ENCODE results near the gene SCGB1D1. TPM values are rescaled to one million over a fixed set of nuclear protein-coding genes. Genes with fewer than 3 reads are reported as not detected.
A peak's percentile ranks its signal among the peaks of the same experiment; 100 is the strongest.

Gene SCGB1D1
- total RNA-seq, 4 donors from 2014 or later = not detected

DNA sequence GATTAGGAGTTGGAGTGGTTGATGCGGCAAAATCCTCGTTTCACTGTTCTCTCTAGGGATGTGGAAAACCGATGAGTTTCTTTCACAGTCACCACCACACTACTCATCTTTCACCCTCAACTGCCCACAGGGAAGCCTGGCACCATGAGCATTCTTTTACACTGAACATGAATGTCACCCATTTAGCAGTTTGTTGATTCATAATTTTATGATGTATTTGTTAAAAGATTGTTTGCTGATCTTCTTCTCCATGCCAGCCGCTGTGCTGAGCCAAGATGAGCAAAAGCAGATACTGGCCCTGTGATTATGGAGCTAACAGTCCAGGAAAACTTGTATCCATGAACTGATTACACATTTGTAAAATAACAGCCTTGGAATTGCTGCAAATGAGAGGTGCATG is 48.1 kb downstream of the SCGB1D1 start:
- intact Hi-C loops (cut with DNase I) = no loop called here
- DNase-seq = no peak
- no peaks in the 10 kb centered on the region for H3K27me3 ChIP-seq
- H3K9me3 ChIP-seq = no peaks in the 10 kb centered on the region
- no peak for TF ChIP-seq POLR2A (IDR thresholded peaks at IDR 0.05)
- TF ChIP-seq, protein P1, sequence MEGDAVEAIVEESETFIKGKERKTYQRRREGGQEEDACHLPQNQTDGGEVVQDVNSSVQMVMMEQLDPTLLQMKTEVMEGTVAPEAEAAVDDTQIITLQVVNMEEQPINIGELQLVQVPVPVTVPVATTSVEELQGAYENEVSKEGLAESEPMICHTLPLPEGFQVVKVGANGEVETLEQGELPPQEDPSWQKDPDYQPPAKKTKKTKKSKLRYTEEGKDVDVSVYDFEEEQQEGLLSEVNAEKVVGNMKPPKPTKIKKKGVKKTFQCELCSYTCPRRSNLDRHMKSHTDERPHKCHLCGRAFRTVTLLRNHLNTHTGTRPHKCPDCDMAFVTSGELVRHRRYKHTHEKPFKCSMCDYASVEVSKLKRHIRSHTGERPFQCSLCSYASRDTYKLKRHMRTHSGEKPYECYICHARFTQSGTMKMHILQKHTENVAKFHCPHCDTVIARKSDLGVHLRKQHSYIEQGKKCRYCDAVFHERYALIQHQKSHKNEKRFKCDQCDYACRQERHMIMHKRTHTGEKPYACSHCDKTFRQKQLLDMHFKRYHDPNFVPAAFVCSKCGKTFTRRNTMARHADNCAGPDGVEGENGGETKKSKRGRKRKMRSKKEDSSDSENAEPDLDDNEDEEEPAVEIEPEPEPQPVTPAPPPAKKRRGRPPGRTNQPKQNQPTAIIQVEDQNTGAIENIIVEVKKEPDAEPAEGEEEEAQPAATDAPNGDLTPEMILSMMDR (IDR thresholded peaks at IDR 0.05) = no peak
- no peaks in the 10 kb centered on the region for H3K36me3 ChIP-seq
- peaks cover 0 to 9% of the 10 kb centered on the region in 2 donors for H3K4me1 ChIP-seq
- no peak overlapping the region for H3K4me3 ChIP-seq (replicated peaks in 1 of 3)
- no peak overlapping the region for H3K27ac ChIP-seq
- 88% methylated on average over 4 of the region's 4 CpGs for WGBS, 2 donors

GRCh38 chr11:62241095-62241494 is 51.1 kb downstream of the SCGB1D1 start:
- H3K27ac ChIP-seq = no peak overlapping the region
- H3K4me1 ChIP-seq = peaks cover 0 to 9% of the 10 kb centered on the region in 2 donors
- H3K27me3 ChIP-seq = no peaks in the 10 kb centered on the region
- 73 to 77% methylated on average over 3 of the region's 3 CpGs for WGBS, 2 donors
- intact Hi-C loops (cut with DNase I) = no loop called here
- no peaks in the 10 kb centered on the region for H3K9me3 ChIP-seq
- peak in 1 of 2 donors; percentile 4 for DNase-seq
- no peaks in the 10 kb centered on the region for H3K36me3 ChIP-seq
- TF ChIP-seq, protein P1 (IDR thresholded peaks at IDR 0.05) = no peak
- TF ChIP-seq POLR2A (IDR thresholded peaks at IDR 0.05) = no peak
- H3K4me3 ChIP-seq (replicated peaks in 1 of 3) = no peak overlapping the region

DNA sequence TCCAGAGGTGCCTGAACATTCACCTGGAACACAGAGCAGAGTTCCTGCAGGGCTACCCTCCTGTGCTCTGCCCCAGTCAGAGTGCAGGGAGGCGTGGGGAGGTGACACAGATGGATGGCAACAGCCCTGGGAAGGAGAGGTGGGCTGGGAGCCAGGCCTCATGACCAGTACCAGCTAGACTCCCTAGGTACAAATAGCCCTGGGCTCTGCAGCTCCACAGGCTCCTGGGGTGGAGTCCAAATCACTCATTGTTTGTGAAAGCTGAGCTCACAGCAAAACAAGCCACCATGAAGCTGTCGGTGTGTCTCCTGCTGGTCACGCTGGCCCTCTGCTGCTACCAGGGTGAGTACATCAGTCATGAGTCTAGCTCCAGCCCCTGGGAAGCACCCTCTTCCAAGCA is 52.0 kb downstream of the SCGB1D1 start, which contains the start of gene SCGB1D2:
Gene SCGB1D2 (plus strand): TSS at position 219 of the 400 bp plus-strand sequence. CDS start 69 bp downstream, at position 288.
- H3K9me3 ChIP-seq = no peaks in the 10 kb centered on the region
- peaks cover 0 to 9% of the 10 kb centered on the region in 2 donors for H3K4me1 ChIP-seq
- no peak for TF ChIP-seq POLR2A (IDR thresholded peaks at IDR 0.05)
- TF ChIP-seq, protein P1 (IDR thresholded peaks at IDR 0.05) = no peak
- no peaks in the 10 kb centered on the region for H3K36me3 ChIP-seq
- H3K27me3 ChIP-seq = no peaks in the 10 kb centered on the region
- DNase-seq = peak; percentile 96 to 97
- 4 to 14% methylated on average over 1 to 3 of the region's 3 CpGs for WGBS, 2 donors
- no peak within 1 kb of the TSS for H3K4me3 ChIP-seq (replicated peaks in 1 of 3)
- H3K27ac ChIP-seq = peak within 1 kb of the TSS in 1 of 3 donors; percentile 58
- intact Hi-C loops (cut with DNase I) = no loop called here

Other genes starting within 250 kb of the SCGB1D1 start
- gene BEST1, start 239.9 kb upstream of the SCGB1D1 start, total RNA-seq = 1 to 10 TPM in 3 of 4 donors, under 1 TPM in 1; 0.67 to 3.3 (median 1.9) TPM
- gene FTH1, start 222.6 kb upstream of the SCGB1D1 start, total RNA-seq = 1,000 to 10,000 TPM; 2,377 to 4,120 (median 2,918) TPM
- 10 to 100 TPM; 16.9 to 99.4 (median 42.4) TPM for gene INCENP, start 66.2 kb upstream of the SCGB1D1 start, total RNA-seq
- 10 to 100 TPM in 1 of 4 donors, 1 to 10 TPM in 1, not detected in 2; 4.5 to 14.1 TPM for gene SCGB2A1, start 18.5 kb downstream of the SCGB1D1 start, total RNA-seq
- not detected for gene SCGB1D2, start 52.0 kb downstream of the SCGB1D1 start, total RNA-seq
- not detected for gene SCGB2A2, start 79.9 kb downstream of the SCGB1D1 start, total RNA-seq
- not detected for gene SCGB1D4, start 108.9 kb downstream of the SCGB1D1 start, total RNA-seq
- gene ASRGL1, start 147.2 kb downstream of the SCGB1D1 start, total RNA-seq = 10 to 100 TPM in 3 of 4 donors, 1 to 10 TPM in 1; 5.8 to 35.9 (median 16.5) TPM
- gene SCGB1A1, start 228.8 kb downstream of the SCGB1D1 start, total RNA-seq = not detected